Testis (tissue), 3 donors: ENCODE measurements around the gene TWNK. TPM values are rescaled to one million over a fixed set of nuclear protein-coding genes. Genes with fewer than 3 reads are reported as not detected.

Experiments used
- DNase-seq: peaks from one replicate; pipeline ENCODE4 v3.0.0-alpha.2; 2019
- H3K27ac ChIP-seq, 2 donors: fragments of 200-600 bp; sonication (generic); one replicate each; pipeline ENCODE4 v1.5.1; 2019
- H3K27me3 ChIP-seq: fragments of 200-600 bp; sonication (generic); one replicate; pipeline ENCODE4 v1.5.1; 2019
- H3K36me3 ChIP-seq: fragments of 200-600 bp; sonication (generic); one replicate; pipeline ENCODE4 v1.5.1; 2017; ENCODE audit warnings: low read depth; ENCODE audit errors: missing control alignments
- H3K4me1 ChIP-seq: fragments of 200-600 bp; sonication (generic); one replicate; pipeline ENCODE4 v1.5.1; 2019
- H3K4me3 ChIP-seq, 2 donors: fragments of 200-600 bp; sonication (generic); one replicate each; pipeline ENCODE4 v1.5.1; 2017 to 2019
- H3K9me3 ChIP-seq: fragments of 200-600 bp; sonication (generic); one replicate; pipeline ENCODE4 v1.5.1; 2017
- CTCF ChIP-seq, 3 experiments: fragments of 450-650 bp in 2 of 3; fragments of 200-600 bp in 1 of 3; sonication (generic) in 1 of 3; IDR thresholded peaks; one replicate each; pipeline ENCODE4 v1.5.1; 2016 to 2019; ENCODE audit warnings: antibody characterized with exemption in 3 of 3, mild to moderate bottlenecking in 2 of 3, moderate library complexity in 1 of 3
- POLR2A ChIP-seq: fragments of 450-650 bp; IDR thresholded peaks from one replicate; pipeline ENCODE4 v1.6.1; 2017; ENCODE audit warnings: antibody characterized with exemption, mild to moderate bottlenecking, moderate library complexity
- WGBS, 2 donors: methylation state at CpG; one replicate each; pipeline ENCODE4 v1.1.5; 2018; 5-methylcytosine and 5-hydroxymethylcytosine counted together
- intact Hi-C: fragments of 100-400 bp; cut with DNase I; formaldehyde crosslinking; loops from one replicate; pipeline ENCODE4 v1.15.1; 2023; ENCODE audit warnings: low total_unique reads
- polyA plus RNA-seq: library from polyadenylated mRNA; stranded (reverse); fragments of 350-450 nt; fragmentation: Illumina TruSeq; extraction: RNeasy Lipid Tissue Mini Kit (QIAGEN cat#74804); gene quantifications from one replicate; pipeline ENCODE4 v1.2.3, GENCODE V29; 2014; ENCODE audit warnings: low read depth, low replicate concordance; ENCODE audit not compliant: insufficient read depth
- total RNA-seq, 2 donors: library from RNA; depleted of rRNA; stranded (reverse); fragments of >200 nt; gene quantifications; one replicate each; pipeline ENCODE4 v1.2.3, GENCODE V29; 2016

Gene TWNK
- total and polyA plus RNA-seq, 3 donors from 2014 or later = 24.4 to 31.1 (median 26.4) TPM

- intact Hi-C loops = no loop called here
- TF ChIP-seq POLR2A = peak; percentile 66
- TF ChIP-seq CTCF (IDR thresholded peaks at IDR 0.05) = peak; percentile 95 to 99 (median 97)
Measured at GRCh38 chr10:100998991-100999741, 11.8 kb downstream of the TWNK start.

GRCh38 chr10:100999742-101000126 lies 12.4 kb downstream of the TWNK start, which contains the start of gene LZTS2:
LZTS2 (plus strand) TSS chr10:100999808; CDS start chr10:101002539, 2,731 bp downstream.
- no peak for DNase-seq
- 0% methylated on average over 16 of the region's 44 CpGs; no CpG with 5 or more reads in 1 of the 2 donors for WGBS, 2 donors
- Histone ChIP-seq H3K4me3 (peak within 1 kb of the TSS; percentile 76 to 97), H3K36me3 (no peaks in the 10 kb centered on the region), H3K4me1 (peaks cover 35% of the 10 kb centered on the region), H3K27me3 (no peaks in the 10 kb centered on the region), H3K27ac (peak within 1 kb of the TSS; percentile 99 to 100), H3K9me3 (no peaks in the 10 kb centered on the region)
- intact Hi-C loops = no loop called here
- TF ChIP-seq POLR2A (no peak), CTCF (IDR thresholded peaks at IDR 0.05) (no peak)

More at GRCh38 chr10:100998991-100999741, 11.8 kb downstream of the TWNK start:
- Histone ChIP-seq H3K4me3 (peak overlapping the region; percentile 76 to 97), H3K36me3 (no peaks in the 10 kb centered on the region), H3K4me1 (peaks cover 35% of the 10 kb centered on the region), H3K27me3 (no peaks in the 10 kb centered on the region), H3K9me3 (no peaks in the 10 kb centered on the region), H3K27ac (peak overlapping the region; percentile 99 to 100)
- 0% methylated on average over 38 of the region's 83 CpGs; no CpG with 5 or more reads in 1 of the 2 donors for WGBS, 2 donors
- peak; percentile 79 for DNase-seq

DNA sequence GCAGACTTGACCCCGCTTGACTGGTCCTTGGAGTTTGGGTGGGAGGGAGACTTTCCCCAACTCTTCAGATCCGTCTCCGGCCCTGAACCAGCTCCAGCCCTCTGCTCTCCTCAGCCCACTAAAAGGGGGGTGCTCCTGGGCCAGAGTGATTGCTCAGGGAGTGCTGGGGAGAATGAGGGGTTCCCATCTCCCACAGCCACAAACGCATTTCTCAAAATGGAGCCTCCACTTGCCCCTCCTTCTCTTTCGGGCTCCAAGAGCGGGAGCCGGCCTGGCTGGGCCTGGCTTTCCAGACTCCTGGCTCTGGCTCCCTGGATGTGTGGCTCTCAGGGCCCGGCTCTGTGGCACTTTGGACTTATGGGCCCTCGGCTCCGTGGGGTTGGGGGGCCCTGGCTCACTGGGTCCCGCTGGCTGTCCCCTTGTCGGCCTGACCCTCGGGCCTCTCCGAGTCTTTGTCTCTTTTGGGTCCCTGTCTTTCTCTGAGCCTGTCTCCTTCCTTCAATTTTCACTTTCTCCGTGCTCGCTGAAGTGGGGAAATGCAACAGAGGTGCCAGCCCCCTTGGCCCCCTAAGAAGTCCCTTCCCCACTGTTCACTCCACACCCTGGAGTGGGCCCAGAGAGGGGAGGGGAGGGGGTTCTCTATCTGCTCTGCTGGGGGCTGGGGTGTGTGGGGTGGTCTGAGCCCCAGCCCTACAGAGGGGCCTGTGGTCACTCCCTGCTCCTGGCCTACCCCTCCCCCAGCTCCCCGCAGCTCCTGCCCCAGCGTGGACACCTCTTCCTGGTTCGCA lies 13.0 kb downstream of the TWNK start:
- TF ChIP-seq CTCF (IDR thresholded peaks at IDR 0.05) = no peak
- TF ChIP-seq POLR2A = no peak

GRCh38 chr10:101000915-101001658 lies 13.7 kb downstream of the TWNK start:
- peak overlapping the region; percentile 76 to 97 for H3K4me3 ChIP-seq
- intact Hi-C loops = no loop called here
- H3K9me3 ChIP-seq = no peaks in the 10 kb centered on the region
- no peaks in the 10 kb centered on the region for H3K27me3 ChIP-seq
- peaks cover 35% of the 10 kb centered on the region for H3K4me1 ChIP-seq
- WGBS, 2 donors = 19 to 35% methylated on average over 12 of the region's 12 CpGs
- TF ChIP-seq POLR2A = no peak
- TF ChIP-seq CTCF (IDR thresholded peaks at IDR 0.05) = no peak
- no peaks in the 10 kb centered on the region for H3K36me3 ChIP-seq
- peak; percentile 92 for DNase-seq
- H3K27ac ChIP-seq = peak overlapping the region; percentile 96 to 99

More for the DNA sequence above, 13.0 kb downstream of the TWNK start:
- peak overlapping the region; percentile 76 to 97 for H3K4me3 ChIP-seq
- H3K4me1 ChIP-seq = peaks cover 35% of the 10 kb centered on the region
- H3K27ac ChIP-seq = peak overlapping the region; percentile 96 to 99
- H3K36me3 ChIP-seq = no peaks in the 10 kb centered on the region
- H3K27me3 ChIP-seq = no peaks in the 10 kb centered on the region
- no peaks in the 10 kb centered on the region for H3K9me3 ChIP-seq
- intact Hi-C loops = no loop called here
- 5% methylated on average over 17 to 19 of the region's 19 CpGs for WGBS, 2 donors
- no peak for DNase-seq
